Epidermal melanocyte (primary cell): ENCODE data around the gene TBC1D7.

Source experiments
- DNase-seq: peaks from one replicate; pipeline ENCODE4 v3.0.0; 2011; ENCODE audit warnings: low spot score; ENCODE audit not compliant: insufficient read length

Gene TBC1D7

DNA sequence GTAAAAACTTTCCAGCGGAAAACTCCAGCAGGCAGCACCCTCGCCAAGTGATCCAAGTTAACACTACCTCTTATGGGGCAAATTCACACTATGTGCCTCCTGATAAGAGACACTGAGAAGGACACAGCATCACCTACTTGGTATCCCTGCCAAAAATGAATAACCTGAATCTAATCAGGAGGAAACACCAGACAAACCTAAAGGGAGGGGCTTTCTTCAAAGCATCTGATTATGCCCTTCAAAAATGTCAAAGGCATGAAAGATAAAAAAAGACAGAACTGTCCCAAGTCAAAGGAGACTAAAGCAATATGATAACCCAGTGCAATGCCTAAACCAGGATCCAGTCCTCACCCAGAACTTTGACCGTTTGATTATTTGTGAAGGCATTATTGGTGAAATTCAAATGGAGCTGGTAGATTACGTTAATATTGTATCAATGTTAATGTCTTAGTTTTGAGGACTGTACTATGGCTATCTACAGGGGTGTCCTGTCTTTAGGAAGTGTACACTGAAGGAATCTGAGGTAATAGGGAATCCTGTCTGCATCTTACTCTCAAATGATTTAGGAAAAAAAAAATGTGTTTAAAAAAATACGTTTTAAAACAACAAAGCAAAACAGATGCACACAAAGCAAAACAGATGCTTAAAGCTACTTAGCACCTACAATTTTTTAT is 8.3 kb downstream of the TBC1D7 start:
- no peak for DNase-seq

DNA sequence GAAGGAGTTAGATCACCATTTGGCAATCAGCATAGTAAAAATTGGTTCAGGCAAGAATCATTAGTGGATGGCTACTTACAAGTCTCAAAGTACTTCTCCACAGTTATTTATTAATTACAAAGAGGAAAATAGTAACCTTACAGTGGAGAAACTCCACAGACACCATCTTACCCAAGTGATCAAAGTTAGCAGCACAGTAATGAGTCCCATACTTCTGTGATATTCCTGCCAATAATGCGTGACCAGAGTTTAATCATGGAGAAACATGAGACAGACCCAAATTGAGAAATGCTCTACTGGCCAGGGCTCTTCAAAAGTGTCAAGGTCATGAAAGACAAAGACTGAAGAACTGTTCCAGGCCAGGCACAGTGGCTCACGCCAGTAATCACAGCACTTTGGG is 9.5 kb downstream of the TBC1D7 start:
- no peak for DNase-seq

DNA sequence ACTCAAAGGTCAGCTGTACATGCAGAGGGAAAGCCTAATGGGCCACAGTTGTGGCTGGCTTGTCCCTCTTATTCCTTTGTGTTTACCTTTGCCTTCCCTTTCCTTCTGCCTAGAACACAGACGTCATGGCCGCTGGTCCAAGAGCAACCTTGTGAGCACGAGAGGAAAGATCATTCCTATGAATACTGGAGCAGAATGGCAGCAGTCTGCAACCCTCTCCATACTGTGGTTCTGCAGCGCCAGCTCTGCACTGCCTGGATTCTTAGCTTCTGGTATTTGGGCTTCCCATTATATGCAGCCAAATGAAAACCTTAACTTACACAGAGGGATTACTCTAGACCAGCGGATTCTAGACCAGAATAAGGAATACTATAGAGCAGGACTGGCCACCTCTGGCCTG is 12.4 kb downstream of the TBC1D7 start:
- no peak for DNase-seq

DNA sequence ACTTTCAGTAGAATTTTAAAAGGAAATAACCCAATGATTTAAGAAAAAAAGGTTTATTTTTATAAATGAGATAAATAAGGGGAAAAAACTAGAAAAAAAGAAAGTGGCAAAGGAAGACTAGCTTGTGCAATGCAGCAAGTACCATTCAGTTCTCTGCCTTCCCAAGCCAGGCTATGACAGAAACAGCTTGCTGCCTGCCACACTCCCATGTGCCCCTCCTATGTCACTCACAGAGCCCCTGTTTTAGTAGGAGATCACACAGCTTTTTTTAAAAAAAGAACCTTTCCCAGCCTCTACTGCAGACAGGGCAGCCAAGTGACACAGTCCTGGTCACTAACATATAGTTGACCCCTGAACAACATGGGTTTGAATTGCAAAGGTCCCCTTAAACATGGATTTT is 13.5 kb downstream of the TBC1D7 start:
- no peak for DNase-seq

DNA sequence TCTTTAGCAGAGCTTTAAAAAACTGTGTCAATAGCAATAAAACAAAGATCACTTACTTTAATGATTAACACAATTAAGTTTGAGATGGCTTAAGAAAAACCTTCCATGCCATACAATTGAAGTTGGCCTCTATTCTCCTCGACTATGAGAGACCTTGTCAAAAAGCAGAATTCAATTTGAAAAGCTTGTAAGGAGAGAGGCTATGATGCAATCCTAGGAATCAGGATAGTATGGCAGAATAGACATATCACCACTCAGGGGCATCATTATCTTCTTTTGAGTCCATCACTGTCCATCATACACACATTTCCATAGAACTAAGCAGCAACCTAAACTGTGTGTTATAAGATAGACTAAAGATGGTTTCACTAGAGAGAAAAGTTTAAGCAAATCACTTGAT is 17.2 kb downstream of the TBC1D7 start:
- no peak for DNase-seq

DNA sequence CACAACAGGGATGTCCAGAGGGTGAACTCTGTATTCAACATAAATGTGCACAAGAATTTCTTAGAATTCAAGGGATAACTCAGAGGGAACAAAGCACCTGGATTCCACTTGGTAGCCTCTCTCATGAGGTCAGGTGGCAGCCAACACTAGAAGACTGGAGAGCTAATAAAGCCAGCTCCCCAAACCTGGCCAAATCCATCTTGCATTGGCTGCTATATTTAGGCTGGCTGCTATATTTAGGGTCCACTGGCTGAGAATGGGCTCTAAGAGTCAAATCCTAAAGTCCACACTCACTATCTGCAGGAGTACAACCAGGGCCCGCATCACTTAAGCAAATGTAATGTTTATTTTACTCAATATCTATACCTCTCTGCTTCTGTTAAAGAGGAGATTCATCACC is 20.0 kb downstream of the TBC1D7 start:
- no peak for DNase-seq

DNA sequence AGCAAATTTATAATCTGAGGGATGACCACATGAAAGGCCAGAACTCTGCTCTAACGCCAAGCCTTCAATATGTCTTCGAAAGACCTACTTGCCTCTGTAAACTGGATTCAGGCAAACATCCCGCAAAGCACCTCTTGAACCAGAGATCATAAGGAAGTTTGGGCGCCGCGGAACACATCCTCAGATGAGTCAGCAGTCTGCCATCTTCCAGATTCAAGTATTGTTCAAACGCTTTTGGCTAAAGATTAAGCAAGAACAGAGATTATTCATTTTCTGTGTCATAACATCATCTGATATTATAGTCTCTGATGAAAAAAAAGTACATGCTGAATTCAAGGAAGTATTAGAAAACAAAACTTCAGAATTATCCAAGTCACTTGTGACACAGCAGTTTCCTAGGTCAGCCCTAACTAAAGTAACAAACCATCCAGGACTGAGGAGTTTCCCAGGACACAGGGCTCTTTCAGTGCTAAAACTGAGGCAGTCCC is 20.8 kb downstream of the TBC1D7 start:
- DNase-seq: no peak

DNA sequence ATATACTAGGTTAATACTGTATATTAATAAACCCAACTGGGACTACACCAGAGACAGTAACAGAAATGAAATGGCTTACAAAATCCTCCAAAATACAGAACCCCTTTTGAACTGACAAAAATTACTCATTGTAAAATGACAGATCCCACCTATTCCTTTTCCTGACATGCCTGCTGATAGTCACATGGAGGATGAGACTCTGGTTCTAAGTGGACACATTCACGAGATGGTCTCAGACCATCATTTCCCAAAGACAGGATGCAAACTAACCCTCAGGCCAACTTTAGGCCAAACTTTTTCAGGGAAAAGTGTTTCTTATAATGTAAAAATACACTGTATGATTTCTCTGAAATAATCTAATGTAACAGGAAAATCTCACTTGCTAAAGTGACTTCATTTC is 22.5 kb downstream of the TBC1D7 start:
- DNase-seq: no peak

DNA sequence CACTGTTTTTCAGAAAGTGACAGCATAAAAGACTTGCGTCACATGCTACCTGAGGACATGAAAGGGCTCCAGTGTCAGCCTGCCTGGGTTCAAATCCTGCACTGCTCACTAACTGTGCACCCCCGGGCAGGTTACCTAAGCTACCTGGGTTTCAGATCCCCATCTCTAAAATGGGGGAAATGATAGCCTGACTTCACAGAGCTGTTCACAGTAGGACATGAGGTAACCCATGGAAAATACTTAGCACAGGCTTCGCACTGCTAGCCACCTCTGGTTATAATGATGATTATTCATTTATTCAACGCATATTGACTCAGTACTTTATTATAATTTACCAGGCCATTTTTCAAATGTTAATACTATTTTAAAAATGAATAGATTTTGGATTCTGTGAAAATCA is 23.0 kb downstream of the TBC1D7 start:
- no peak for DNase-seq

DNA sequence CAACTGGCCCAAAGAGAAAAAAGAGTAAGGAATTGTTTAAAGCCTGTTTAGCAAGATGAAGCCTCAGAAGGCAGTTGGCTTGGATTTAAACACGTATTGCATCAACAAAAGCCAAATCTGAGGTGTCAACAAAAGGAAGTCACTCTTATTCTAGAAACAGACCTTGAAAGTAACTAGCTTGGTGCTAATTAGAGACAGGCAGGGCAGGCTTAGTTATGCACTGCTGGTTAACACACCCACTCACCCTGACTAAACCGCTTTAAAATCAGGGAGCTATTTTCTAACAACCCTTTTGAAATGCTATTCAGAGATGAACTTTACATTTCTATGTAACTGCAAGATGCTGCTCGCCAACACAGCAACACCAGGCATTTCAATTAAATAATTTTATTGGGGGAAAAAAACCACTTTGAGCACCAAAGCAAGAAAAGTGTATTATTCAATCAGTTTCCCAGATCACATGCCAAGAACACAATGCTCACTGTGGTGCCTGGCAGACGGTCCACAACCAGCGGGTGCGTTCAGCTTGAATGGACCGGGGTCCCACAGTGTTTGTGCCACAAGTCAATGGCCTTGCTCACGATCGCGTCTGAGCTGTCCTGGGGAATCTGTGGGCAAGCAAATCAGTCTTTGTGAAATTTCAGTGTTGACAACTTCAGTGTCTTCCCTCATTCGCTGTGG is 23.6 kb downstream of the TBC1D7 start:
- no peak for DNase-seq

DNA sequence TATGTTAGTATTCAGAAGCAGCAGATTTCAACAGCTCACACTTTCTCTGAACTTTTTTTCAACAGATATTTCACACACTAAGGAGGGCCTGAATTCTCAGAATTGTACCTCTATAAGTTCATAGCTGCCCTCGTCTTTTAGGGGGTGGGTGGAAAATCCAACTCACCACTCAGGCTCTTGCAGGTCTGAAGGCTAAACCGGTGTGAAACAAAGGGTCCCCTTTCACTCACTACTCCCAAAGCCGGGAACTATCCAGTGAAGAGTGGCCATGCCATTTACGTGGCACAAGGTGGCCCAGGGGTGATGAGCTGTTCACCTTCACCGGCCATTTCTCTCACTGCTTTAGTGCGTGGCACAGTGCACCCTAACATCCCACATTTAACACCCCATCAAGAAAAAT is 24.2 kb downstream of the TBC1D7 start:
- DNase-seq: no peak

DNA sequence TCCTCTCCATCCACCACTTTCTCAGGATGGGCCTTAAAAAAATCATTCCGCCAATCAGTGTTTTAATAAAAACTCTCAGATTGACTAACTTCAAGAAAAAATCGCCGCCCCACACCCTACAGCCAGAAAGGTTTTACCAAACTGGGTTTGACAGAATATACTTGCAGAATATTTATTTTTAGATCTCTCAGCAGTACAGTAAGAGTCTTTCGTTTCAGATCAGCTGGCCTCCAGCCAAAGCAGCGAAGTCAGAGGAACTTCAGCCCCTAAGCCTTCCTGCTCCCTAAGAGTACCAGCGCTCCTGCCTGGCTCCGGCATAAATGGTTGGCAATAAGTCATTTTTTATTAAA is 24.7 kb downstream of the TBC1D7 start:
- DNase-seq: no peak

DNA sequence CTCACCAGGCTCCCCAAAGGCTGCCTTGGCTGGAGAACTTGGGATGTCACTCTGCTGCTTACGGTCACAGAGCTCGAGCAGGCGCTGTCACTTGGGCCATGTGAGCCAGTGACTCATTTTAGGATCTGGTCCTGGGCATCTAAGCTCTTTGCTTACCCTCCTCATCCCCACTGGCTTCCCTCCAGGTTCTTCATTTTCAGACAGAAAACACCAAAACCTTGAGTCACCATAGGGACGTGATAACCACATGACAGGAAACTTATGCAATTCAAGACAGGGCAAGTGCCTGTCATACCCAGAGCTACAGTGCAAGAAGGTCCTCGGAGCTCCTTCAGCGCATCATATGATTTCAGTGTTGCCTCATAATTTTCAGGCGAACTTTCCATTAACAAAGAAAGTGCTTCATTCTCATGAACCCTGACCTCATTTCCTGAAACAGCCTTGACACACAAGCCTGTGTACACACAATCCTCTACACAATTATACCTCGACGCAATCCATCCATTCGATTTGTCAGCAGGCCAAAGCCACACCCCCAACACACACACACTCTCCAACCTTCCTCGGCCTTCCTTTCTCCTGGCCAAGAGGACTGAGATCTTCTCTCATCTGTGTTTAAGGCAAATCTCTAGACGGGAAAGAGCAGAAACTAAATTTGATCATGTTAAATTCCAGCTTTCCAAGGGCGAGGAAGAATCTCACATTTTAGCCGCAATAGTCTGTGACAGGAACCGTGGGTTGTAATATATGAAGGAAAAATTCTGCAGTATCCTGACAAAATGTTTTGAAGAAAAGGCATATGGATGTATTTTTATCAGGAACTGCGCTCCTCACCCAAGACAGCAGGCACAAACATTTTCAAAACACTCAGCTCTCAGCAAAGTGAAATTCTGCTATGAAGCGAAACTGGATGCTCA is 25.3 kb downstream of the TBC1D7 start:
- peak; percentile 96 for DNase-seq

DNA sequence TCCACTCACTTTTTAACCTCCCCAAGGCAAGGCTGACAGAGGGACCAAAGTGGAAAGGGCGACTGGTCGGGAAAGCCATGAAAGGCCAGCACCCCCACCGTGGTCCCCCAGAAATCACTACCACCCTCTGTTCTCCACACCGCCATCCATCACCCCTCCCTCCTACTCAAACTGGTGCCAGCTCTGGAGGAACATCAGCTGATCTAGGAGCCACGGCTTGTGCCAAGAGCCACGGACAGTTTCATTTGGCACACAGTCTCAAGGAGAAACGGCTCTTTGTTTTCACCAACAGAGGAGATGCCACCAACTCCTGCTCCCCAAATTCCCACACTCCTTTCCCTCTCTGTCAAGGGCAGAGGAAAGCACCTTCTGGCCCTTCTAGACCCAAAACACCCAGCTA is 26.0 kb downstream of the TBC1D7 start:
- DNase-seq: peak; percentile 43

DNA sequence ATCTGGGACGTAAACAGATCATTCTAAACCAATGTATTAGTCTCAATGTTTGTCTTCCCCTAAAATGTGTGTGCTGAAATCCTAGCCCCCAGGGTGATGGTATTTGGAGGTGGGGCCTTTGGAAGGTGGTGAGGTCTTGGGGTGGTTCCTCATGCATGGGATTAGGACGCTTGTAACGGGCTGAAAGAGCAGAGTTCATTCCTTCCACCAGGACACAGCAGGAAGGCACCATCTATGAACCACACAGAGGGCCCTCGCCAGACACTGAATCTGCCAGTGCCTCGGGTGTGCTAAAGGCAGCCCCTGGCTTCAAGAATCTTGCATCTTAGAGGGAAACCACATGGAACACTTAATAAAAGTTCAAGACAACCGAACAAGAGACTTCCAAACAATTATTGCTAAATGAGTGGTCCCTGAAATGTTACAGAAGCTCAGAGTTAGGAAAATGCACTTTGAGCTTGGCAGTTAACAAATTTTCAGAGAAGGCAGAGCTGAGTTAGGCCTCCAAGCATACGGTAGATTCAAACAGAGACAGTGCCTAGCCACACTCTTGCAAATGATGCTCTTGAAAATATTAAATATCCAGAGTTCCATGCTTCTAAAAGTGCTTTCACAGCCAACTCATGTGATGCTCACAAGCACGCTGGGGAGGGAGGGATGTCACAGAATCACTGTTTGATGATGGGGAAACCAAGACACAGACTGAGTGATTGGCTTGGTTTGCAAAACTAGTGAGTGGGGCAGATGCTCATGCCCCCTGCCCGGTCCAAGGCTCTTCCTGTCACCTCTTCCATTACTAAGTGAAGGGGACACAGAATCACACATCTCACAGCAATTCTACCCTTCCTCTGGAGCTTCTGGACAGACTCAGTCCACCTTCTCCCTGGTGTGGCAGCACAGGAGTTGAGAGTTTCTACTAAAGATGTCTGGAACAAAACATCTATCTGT is 27.4 kb downstream of the TBC1D7 start:
- DNase-seq: no peak

DNA sequence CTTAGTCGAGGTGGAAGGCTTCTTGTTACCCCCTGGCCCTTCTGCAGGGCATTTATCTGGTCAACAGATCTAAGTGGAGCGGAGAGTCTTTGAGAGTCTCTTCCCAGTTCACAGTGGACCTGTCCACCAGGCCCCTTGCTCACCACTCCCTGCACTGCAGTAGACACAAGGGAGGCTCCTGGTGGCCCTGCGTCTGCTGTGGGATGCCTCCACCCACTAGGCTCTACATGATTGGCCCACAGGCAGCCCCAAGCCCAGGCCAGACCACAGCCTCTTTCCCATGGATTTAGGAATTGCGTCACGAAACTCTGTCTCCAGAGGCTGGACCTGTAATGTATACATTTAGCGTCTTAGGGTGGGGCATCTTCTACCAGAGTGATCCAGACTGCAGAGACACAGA is 28.4 kb downstream of the TBC1D7 start:
- no peak for DNase-seq

DNA sequence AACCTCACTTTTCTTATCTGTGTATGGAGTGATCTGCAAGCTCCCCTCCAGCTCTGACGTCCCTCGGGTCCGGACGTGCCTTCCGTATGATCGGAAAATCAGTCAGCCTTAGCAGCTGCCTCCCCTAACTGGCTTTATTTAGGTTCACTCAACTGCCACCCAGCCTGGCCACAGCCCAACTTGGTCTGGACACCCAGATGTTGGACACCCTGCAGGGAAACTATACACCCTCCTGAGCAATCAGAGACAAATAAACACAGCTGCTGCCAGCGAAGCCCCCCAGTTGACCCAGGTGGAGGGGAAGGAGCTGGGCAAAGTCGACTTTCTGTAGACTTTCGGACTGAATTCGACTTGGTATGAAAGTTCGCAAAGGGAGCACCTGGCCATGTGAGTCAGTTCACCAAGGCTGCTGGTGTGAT is 28.9 kb downstream of the TBC1D7 start:
- DNase-seq: no peak

DNA sequence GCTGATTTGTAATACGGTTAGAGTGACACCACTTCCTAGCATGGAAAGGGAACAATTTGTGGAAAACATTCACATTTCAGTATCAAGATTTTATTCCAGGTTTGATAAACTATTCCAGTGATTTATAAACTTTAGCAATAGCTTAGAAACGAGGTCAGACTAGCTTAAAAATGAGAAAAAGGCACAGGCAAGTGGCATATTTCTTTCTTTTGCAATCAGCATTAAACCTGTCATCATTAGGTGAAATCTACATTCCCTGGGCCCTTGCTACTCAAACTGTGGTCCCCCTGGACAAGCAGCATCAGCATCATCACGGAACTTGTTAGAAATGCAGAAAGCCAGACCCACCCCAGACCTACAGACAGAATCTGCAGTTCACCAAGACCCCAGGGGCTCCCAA is 29.9 kb downstream of the TBC1D7 start:
- DNase-seq: no peak

DNA sequence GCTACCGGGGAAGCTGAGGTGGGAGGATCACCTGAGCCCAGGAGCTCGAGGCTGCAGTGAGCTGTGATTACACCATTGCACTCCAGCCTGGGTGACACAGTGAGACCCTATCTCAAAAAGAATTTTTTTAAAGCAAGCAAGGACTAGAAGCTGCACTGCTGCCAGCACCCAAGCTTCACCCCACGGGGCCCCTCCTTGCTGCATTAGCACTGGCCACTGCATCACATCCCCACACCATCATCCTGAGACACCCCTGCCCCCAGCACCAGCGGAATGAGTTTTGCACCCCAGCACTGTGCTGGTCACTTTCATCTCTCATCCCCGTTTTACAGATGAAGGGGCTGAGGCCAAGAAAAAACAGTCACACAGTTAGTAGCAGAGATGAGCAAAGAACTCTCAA is 30.9 kb downstream of the TBC1D7 start:
- no peak for DNase-seq

DNA sequence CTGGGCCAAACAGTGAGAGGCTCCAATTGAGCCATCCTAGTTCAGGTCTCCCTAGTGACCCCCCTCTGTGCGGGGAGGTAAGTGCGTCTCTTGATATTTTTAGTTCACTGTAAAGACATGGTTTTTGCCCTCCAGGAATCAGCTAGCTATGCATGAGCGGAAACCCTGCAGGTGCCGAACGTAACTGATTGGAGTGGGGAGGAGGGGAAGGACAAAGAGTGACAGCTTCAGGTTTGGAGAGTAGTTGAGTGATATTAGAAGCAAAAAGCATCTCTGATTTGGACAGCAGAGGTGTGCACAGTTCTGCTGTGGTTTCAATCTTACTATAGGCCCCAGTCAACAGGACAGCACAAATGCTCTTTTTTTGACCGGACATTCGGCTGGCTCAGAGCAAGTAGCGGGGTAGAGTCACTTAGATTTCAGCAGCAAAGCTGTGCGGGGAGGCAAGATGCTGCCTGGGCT is 31.8 kb downstream of the TBC1D7 start:
- no peak for DNase-seq

DNA sequence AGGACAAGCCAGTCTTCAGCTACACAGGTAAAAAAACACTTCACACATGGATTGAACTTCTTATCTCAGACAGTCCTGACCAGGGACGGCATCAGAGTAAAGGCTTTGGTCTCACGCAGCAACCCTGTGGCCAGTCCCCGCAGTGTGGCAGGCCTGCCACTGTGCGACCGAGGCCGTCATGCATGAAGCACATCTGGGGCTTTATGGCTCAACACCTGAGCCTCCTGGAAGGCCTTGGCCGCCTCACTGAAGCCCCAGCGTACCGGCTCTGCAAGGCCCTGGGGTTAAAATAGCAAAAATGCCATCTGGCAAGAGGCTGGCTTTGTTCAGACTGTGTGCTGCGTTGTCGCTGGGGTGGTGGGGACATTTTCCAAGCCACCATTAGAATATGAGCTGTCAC is 32.8 kb downstream of the TBC1D7 start:
- no peak for DNase-seq
